HG02870 (cell line): ENCODE results near the gene MICAL3.

Source experiments
- ATAC-seq: cut with Tn5 transposase; IDR thresholded peaks from one replicate; pipeline ENCODE4 v1.9.1; 2021; ENCODE audit warnings: mild to moderate bottlenecking, moderate library complexity; ENCODE audit not compliant: unreplicated experiment

MICAL3 gene

GRCh38 chr22:17855572-17856290 is 168.6 kb downstream of the MICAL3 start:
- no peak for ATAC-seq

GRCh38 chr22:17853073-17853472 is 171.3 kb downstream of the MICAL3 start:
- ATAC-seq: no peak

- no peak for ATAC-seq
Measured at GRCh38 chr22:17851759-17852158, 172.6 kb downstream of the MICAL3 start.

- no peak for ATAC-seq
Measured at GRCh38 chr22:17847360-17848078, 176.8 kb downstream of the MICAL3 start.

- ATAC-seq: no peak
Measured at GRCh38 chr22:17846326-17846992, 177.9 kb downstream of the MICAL3 start.

GRCh38 chr22:17845790-17846189 is 178.6 kb downstream of the MICAL3 start:
- no peak for ATAC-seq

GRCh38 chr22:17845327-17845726 is 179.0 kb downstream of the MICAL3 start:
- ATAC-seq: no peak

- no peak for ATAC-seq
Measured at GRCh38 chr22:17844150-17844549, 180.2 kb downstream of the MICAL3 start.

GRCh38 chr22:17842386-17842785 is 182.0 kb downstream of the MICAL3 start:
- no peak for ATAC-seq

- no peak for ATAC-seq
Measured at GRCh38 chr22:17841836-17842235, 182.5 kb downstream of the MICAL3 start.

GRCh38 chr22:17838180-17838865 is 186.0 kb downstream of the MICAL3 start:
- ATAC-seq: no peak

GRCh38 chr22:17836992-17837742 is 187.2 kb downstream of the MICAL3 start:
- ATAC-seq: no peak

- no peak for ATAC-seq
Measured at GRCh38 chr22:17835256-17835655, 189.1 kb downstream of the MICAL3 start.

- no peak for ATAC-seq
Measured at GRCh38 chr22:17833489-17833888, 190.9 kb downstream of the MICAL3 start.

- ATAC-seq: no peak
Measured at GRCh38 chr22:17832665-17833064, 191.7 kb downstream of the MICAL3 start.

GRCh38 chr22:17831501-17832251 is 192.7 kb downstream of the MICAL3 start:
- no peak for ATAC-seq

GRCh38 chr22:17830043-17830961 is 194.1 kb downstream of the MICAL3 start:
- ATAC-seq: peak; percentile 59

GRCh38 chr22:17829695-17830042 is 194.7 kb downstream of the MICAL3 start:
- no peak for ATAC-seq

GRCh38 chr22:17828502-17829080 is 195.8 kb downstream of the MICAL3 start:
- ATAC-seq: no peak
